HG02642 (cell line): Measurements from ENCODE around the gene AKAIN1.

ENCODE experiments used
- ATAC-seq: cut with Tn5 transposase; IDR thresholded peaks from one replicate; pipeline ENCODE4 v1.9.1; 2021; ENCODE audit warnings: mild to moderate bottlenecking; ENCODE audit not compliant: unreplicated experiment, poor library complexity

The AKAIN1 gene, protein sequence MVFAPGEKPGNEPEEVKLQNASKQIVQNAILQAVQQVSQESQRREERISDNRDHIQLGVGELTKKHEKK

DNA sequence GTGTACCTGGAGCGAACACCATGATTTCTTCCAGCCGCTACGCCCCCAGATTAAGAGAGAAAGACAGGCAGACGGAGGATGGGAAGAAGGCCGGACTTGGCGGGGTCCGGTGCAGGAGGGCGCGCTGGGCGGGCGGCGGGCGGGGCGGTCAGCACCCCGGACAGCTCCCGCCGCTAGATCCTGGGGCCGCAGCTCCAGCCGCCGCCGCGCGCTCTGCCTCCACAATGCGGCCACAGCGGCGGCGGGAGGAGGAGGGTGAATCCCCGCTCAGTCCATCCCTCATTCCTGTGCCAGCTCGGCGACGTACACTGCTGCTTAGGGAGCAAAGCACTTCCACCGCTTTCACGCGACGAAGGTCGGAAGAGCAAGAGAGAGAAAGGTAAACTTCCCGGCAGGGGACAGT, at the start of gene AKAIN1:
AKAIN1 (minus strand) TSS at position 226 of the 403 bp plus-strand sequence; CDS start at position 22, 204 bp downstream.
- ATAC-seq = no peak

DNA sequence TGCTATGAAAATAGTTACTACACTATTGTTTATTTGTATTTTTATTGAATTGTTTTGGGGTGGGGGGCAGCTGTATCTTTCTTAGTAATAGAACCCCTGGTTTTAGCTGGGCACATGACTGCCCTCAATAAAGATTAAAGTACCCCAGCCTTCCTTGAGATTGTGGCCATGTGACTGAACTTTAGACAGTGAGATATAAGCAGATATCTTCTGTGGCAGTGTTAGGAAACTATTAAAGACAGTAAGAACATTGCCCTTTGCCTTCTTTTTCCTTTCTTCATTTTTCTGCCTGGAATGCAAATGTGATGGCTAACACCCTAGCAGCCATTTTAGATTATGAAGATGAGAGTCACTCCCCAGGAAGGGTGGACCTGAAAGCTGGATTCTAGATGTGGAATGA, 47.9 kb upstream of the AKAIN1 start:
- no peak for ATAC-seq

DNA sequence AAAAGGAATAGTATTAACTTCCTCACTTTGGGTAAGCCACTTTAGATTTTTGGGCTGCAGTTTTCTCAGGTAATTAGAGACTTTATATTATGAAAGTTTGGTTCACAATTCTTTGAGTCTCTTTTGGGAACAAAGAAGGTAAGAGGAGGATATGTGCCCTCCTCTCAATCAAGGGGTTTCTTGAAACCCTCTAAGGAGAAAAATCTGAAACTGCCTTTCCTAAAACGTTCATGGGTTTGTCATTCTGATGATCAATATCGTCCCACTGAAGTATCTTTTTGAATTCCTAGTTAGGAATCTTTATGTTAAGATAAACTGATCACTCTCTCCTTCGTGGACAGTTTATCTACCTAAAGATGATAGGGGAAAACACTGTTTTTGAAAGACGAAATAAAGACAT, 42.4 kb upstream of the AKAIN1 start:
- ATAC-seq = no peak

DNA sequence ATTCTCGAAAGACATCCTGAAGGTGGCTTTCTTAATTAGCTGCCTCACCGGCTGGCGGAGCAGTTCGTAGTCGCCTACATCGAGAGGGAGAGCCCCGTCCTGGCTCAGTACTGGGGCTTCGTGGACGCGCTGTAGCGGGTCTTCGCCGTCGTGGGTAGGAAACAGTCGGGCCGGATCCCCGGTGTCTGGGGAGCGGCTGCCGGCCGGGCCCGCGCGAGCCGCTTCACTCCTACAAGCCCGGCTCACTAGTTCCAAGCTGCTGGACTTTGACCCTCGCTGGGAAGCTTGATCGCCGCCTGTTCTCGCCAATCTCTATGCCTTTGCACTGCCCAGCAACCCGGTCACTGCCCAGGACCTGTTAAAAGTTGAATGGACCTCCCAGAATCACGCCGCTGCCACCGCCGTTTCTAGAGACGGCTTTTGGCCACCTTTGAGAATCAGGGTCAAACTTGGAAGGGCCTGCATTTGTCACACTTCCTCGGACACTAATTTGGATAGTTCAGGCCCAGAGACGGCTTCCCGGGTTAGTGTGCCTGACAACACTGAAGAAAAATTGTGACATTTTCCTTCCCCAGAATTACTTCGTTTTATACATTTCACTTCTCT, 41.4 kb upstream of the AKAIN1 start:
- peak; percentile 46 for ATAC-seq

DNA sequence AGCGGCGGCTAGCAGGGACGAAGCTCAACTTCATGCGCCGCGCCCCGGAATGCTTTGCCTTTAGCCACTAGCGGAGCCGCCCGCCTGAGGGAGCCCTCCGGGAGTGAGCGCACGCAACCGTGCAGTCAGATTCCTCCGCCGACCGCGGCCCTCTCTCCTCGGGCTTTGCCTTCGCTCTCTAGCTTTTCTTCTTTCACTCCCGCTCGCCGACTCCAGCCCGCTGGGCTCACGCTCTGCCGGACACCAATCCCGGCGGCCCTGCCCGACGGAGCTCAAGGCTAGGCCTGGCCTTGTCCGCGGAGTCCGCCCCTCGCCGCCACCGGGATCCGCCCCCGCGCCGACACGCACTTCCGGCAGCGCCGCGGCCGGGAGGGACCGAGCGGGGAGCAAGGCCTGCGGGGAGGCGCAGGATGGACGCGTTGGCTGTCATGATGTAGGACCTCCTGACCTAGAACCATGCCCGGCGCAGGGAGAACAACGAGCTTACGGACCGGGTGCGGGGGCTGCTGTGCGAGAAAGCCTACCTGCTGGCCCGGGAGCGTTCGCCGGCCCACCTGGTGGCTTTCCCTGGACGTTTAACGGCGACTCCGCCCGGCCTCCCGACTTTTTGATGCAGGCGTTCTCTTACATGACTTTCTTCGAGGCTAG, 40.8 kb upstream of the AKAIN1 start:
- ATAC-seq = peak; percentile 95

DNA sequence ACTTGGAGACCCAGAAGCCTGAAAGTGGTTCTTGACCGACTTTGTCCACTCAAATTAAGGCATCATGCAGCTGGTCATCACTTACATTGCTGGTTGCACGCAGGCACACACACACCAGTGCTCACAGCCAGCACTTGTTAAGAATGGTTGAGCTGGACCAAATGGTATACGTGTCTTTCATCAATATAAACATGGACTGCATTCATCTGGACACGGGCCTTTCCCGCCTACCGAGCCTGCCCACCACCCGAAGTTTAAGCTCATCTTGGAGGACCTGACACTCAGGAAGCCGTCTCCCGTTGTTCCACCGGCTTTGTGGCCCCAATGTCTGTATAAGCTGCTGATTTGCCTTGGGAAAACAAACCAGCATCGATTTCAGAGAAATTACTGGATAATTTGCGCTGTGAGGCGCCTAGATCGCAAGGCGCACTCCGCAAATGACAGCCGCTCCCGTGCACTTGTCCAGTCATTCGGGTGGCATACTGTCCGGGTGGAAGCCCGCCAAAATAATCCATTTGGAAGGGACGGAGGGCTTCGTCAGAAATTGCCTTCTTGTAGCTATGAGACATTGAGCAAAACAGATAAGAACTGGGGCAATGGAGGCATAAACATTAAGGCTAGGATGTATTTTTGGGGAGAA, 40.1 kb upstream of the AKAIN1 start:
- ATAC-seq = peak; percentile 42

DNA sequence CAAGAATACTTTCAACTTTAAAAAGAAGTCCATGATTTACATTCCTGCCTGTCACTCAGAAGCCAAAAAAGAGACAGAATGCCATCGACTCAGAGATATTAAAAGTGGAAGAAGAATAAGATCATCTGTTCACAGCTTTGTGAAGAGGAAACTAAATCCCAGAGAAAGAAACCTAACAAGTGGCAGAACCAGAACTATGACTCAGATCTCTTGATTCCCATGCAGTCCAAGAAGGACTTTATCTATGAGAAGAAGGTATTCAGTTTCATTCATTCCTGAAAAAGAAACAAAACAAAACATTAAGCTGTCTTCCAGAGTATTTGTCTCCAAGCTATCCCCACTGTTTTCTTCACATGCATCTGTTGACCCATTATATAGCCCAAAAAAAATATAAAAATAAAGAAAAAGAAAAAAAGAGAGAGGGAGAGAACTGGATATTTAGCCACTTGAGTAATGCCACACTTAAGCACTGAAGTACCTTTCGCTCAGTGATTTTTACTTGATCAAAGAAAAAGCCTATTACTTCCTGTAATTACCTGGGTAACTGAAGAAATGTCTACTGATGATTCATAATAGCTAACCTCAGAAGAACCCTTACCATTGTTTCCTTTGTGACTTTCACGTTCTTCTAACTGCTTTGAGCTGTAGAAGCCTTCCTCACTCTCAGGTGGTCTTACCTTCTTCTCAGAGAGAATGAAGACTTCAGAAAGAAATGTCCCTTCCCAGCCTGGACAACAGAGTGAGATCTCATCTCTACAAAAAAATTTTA, 17.7 kb upstream of the AKAIN1 start:
- no peak for ATAC-seq

DNA sequence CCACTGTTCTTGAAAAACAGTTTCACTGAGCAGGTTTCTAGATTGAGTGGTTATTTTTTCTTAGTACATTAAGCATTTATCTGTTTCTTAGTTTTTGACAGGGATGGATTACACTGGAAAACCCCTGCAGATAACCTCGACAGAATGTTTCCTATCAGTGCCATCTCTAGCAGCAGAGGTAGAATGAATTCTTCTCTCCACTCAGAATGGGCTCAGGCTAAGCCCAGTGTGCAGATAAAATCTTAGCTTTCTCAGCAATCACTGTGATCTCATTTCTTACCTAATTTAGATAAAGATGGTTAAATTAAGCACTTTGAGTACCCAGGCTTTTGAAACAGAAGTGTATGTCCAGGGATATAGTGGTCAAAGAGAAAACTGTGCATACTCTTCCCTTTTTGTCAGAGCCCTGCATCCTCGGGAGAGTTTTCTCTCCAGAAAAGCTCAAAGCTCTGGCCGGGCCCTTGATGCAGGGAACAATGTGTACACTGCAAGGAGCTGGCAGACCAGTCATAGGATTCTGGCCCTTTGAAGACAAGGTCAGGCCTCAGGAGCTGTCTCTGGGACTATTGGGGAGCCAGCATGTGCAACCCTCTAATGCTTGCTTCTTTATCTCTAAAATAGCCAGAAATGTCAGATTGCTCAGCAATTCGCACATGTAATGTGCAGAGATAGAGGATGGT, 10.6 kb upstream of the AKAIN1 start:
- ATAC-seq = no peak

DNA sequence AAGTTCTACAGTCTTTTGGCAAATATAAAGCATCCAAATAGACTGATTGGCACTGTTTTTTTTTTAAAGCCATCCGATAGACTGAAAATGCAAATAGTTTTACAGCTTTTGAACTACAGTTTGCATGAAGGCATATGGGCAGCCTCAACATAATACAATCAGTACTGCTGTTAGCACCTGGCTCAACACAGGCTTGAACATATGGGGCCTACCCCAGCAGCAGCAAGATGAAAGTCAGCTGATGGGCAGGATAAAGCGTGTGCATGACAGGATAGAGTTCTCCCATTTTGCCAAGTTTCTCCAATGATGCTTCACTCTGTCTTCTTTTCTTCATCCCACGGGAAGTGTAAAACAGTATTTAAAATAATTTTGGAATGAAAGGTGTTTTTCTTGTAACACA, 1.3 kb upstream of the AKAIN1 start:
- no peak for ATAC-seq

DNA sequence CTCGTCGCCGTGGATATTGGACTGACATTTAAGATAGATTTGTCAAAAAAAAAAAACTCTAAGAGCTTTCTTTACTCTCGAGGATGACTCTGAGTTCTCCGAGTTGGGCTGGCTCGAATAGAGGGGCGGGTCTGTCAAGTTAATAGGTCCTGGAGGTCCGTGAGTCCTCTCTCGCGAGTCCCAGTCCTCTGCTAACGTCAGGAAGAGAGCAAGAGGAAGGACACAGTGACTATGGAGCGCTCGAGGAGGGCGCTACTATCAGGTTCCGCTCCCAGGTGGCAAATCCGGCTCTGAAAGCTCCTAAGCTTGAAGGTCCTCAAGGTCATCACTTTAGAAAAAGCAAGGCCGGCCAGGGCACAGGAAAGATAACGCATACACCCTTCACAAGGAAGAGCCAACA, 404 bp upstream of the AKAIN1 start:
- no peak for ATAC-seq

DNA sequence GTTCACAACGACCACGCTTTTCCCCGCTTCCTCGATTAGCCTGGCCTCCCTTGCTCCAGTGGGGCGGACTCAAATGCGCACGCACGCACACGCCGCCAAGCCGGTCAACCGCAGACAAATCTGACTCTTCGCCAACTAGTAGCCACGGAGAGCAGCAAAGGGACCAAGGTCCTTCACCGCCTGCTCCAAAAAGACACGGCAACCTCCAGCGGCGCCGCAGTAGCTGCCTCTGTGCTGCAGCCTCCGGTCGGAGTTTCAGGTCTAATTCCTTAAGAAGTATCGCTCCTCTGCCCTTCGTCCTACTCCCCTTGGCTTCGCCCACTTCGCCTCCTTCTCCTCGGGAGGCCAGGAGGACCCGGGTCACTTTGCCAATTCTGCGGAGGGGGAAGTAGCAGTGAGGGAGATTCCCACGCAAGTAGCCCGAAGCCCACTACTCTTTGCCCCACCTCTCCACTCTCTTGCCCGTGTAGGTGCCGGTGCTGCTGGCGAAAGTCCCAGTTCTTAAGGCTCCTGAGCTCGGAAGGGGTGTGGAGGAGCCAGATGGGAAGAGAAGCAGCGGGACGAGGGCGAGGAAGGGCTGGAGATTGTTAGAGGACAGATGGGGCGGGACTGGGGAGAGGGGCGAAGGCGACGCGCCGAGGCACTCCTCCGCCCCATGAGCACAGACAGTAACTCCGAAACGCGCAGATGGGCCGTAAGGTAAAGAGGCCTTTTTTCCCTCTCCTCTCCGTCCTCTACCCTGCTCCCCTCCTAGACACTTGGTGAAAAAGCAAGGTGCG, 615 bp downstream of the AKAIN1 start:
- ATAC-seq = no peak

DNA sequence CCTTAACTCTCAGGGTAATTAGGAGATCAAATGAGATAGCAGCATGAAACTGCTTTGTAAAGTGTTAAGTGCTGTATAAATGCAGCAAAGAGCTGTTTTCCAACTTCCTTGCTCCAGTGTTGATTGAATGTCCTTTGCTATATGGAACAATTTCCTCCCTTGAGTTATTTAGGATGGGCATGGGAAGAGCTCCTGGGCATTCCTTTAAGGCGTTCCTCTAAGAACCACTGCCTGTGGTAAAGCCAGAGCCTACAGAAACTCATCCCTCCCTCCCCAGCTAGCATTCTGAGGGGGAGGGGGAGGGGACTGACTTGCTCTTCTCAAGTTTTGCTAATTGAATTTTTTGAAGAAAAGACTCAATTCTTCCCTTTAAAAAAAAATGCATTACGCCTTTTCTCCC, 1.4 kb downstream of the AKAIN1 start:
- no peak for ATAC-seq

DNA sequence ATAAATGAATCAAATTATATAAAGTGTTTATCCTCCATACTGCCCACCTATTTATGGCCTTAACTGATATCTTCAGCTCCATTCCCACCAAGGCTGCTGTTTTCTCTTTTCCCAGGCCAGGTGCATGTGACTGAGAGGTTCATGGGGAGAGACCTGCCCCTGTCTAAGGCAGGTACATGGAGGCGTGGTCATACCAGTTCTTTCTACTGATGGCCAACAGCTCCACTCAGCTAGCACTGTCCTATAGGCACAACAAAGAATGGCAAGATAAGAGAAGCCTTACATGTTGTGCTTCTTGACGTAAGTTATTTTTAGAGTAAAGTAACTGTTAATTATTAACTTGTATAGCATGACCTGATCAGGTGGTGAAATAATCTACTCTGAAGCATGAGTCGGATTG, 16.8 kb downstream of the AKAIN1 start:
- ATAC-seq = no peak

DNA sequence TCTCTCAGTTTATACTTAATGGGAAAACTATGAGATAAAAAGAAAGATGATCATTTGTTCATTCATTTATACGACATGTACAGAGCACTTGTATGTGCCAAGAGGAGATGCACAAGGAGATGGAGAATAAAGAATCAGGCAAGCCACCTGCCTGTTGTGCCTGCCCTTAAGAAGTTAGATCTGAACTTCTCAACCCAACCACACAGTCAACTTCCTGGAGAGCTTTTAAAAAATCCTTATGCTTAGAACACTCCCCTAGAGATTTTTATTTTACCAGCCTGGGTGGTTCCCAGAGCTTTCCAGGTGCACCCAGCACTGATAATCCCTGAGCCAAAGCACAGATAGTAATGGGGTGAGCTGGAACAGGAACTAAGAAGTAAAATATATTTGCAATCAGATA, 18.5 kb downstream of the AKAIN1 start:
- no peak for ATAC-seq

DNA sequence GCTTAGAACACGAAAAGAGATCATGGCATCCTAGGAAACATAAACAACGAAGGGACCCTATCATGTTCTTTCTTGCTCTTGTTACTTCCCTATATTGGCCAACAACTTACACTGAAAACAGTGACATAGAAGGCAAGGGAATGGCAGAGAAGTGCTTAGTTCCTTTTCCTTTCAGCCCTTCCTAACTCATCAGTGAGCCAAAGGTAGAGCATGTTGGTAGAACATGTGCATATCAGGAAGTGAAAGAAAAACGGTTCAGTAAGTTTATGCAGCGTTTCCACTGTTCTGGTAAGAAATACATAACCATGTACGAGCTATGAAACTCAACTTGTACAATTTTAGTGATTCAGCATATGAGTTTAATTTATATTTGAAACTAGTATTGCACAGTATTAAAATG, 21.7 kb downstream of the AKAIN1 start:
- peak; percentile 80 for ATAC-seq

DNA sequence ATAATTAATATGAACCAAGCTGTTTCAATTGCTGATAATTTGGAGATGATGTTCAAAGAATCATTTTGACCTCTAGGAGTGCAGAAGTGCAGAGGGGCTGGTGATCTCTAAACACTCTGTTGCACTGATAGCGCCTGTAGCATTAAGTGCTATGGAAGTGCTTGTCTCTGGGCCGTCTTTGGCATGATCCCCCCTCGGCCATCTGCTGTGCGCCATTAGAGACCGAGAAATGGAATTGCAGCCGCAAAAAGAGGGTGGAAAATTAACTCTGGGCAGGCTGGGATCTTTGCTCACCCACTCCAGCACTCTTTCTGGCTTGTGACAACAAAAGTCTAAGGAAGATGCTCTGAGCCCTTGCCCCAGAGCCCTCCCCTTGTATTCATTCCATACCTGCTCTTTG, 23.4 kb downstream of the AKAIN1 start:
- no peak for ATAC-seq

DNA sequence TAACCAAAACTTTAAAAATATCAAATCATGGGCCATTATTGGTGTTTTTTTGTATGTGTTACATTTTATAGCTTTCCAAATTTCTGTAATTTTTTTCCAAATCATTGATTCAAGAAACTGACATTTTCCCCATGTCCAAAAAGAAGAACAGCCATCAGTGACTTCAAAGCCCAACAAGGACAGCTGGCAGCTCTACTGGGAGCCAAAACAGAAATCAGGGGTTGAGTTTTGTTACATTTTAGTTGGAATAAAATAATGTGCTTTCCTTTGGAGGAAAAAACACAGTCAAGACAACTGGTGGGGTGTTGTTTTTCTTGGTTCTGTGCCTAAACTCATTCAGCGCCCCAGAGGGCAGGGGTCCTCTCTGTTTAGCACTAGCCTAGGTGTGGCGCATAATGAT, 23.8 kb downstream of the AKAIN1 start:
- no peak for ATAC-seq

DNA sequence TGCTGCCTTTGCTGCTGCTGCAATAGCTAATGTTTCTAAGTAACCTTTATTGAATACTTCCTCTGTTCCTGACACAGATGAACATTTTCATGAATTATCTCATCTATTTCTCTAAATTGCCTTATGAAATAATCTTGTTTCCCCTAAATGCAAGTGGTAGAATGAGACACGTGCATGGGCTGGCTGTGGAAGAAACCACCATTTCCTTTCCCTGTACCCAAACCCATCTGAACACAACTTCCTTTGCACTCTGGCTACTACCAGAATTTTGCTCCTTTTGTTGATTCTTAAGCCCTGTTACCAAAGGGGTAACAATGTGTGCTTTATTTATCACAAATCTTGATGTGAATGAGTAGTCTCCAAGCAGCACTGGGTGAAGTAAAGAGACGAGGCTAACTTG, 29.2 kb downstream of the AKAIN1 start:
- ATAC-seq = no peak

DNA sequence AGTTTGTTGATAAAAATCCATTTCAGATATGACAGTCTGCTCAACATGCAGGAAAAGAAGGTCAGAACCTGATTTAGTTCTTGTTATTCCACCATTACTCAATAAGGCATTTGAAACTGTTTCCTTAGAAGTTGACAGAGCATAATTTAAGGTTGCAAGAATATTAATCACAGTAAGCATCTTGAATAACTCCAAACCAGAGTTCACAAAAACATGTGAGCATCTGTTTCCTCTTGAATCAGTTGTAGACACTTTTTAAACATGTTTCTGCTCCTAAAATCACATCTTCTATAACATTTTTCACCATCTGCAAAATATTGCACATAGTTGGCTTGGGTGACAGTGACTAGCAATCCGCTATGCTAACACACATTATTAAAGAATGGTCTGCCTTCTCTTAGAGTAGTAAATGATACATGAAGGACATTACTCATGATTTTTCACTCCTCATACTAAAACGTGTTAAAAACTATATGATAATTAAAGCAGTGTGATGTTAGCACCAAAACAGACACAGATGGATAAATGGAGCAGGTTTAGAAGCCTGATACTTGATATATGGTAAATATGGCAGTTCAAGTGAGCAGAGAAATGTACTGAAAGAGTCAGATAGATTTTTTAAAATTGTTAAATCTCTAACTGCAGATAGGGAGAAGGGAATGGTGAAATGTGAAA, 30.3 kb downstream of the AKAIN1 start:
- no peak for ATAC-seq
